H1 (cell line): Measurements from ENCODE around the gene FAM83F. TPM values are rescaled to one million over a fixed set of nuclear protein-coding genes. Genes with fewer than 3 reads are reported as not detected.

Experiments used
- CTCF ChIA-PET: fragments of 300-600 bp; sonication (Branson Sonifier 250); formaldehyde crosslinking; loops from one replicate; lab custom pipeline; 2021; ENCODE audit not compliant: partially characterized antibody; lab: Charles Lee
- POLR2A ChIA-PET: fragments of 300-600 bp; sonication (Branson Sonifier 250); formaldehyde crosslinking; loops from one replicate; lab custom pipeline; 2021; ENCODE audit warnings: inconsistent platforms; ENCODE audit not compliant: partially characterized antibody; lab: Charles Lee
- DNase-seq, 2 experiments: peaks; one replicate each; pipeline versions ENCODE4 v3.0.0 to v3.0.0-alpha.2; 2010 to 2022; ENCODE audit warnings: low spot score in 2 of 2, low read depth in 1 of 2, mixed read lengths in 1 of 2
- FAIRE-seq: peaks from 2 replicates; lab custom pipeline; 2011; peaks lifted over from hg19 to GRCh38; lab: Jason Lieb, UNC
- H2AFZ ChIP-seq: 2 replicates; pipeline ENCODE4 v1.8.1; 2012; ENCODE audit warnings: low read length, inconsistent platforms
- H2AK5ac ChIP-seq: 2 replicates; pipeline ENCODE4 v1.6.1; 2013; ENCODE audit warnings: low read depth, low read length
- H2BK120ac ChIP-seq: replicated peaks from 2 replicates; pipeline ENCODE3; 2013; ENCODE audit warnings: low read depth, low read length, inconsistent platforms
- H2BK12ac ChIP-seq: 2 replicates; pipeline ENCODE4 v1.6.1; 2013; ENCODE audit warnings: low read depth, low read length
- H2BK15ac ChIP-seq: 2 replicates; pipeline ENCODE4 v1.6.1; 2013; ENCODE audit warnings: low read length
- H2BK20ac ChIP-seq: 2 replicates; pipeline ENCODE4 v1.6.1; 2013; ENCODE audit warnings: low read length
- H2BK5ac ChIP-seq: 2 replicates; pipeline ENCODE4 v1.6.1; 2013; ENCODE audit warnings: low read depth, low read length
- H3K14ac ChIP-seq: 2 replicates; pipeline ENCODE4 v1.6.1; 2013; ENCODE audit warnings: inconsistent platforms; ENCODE audit not compliant: insufficient read length
- H3K18ac ChIP-seq: 2 replicates; pipeline ENCODE4 v1.6.1; 2013; ENCODE audit warnings: low read length; ENCODE audit errors: extremely low read depth
- H3K23ac ChIP-seq: 2 replicates; pipeline ENCODE4 v1.6.1; 2013; ENCODE audit warnings: inconsistent platforms; ENCODE audit not compliant: insufficient read length
- H3K23me2 ChIP-seq: 2 replicates; pipeline ENCODE4 v1.6.1; 2013; ENCODE audit warnings: low read depth, low read length
- H3K27ac ChIP-seq: 2 replicates; pipeline ENCODE4 v1.6.1; 2011; ENCODE audit warnings: low read depth, low read length, inconsistent platforms
- H3K27me3 ChIP-seq, 4 experiments: replicated peaks in 1 of 4; 1 replicate in 1 of 4; 2 replicates in 3 of 4; pipeline versions ENCODE4 v1.6.1 to v1.8.1; 2011 to 2013; ENCODE audit warnings: low read length in 3 of 4, mild to moderate bottlenecking in 3 of 4, inconsistent platforms in 2 of 4, mixed read lengths in 2 of 4, moderate library complexity in 1 of 4; ENCODE audit not compliant: control insufficient read depth in 3 of 4, insufficient read depth in 3 of 4; ENCODE audit errors: extremely low read depth in 1 of 4
- H3K36me3 ChIP-seq, 4 experiments: 2 replicates each; pipeline versions ENCODE4 v1.6.1 to v1.8.1; 2011 to 2013; ENCODE audit warnings: mild to moderate bottlenecking in 4 of 4, low read length in 3 of 4, moderate library complexity in 2 of 4, control low read depth in 1 of 4, inconsistent platforms in 1 of 4; ENCODE audit not compliant: insufficient read depth in 4 of 4, control insufficient read depth in 2 of 4
- H3K4ac ChIP-seq: replicated peaks from 2 replicates; pipeline ENCODE3; 2013; ENCODE audit warnings: low read length, low read depth, mixed read lengths, inconsistent platforms; ENCODE audit not compliant: insufficient read length
- H3K4me1 ChIP-seq, 4 experiments: replicated peaks in 1 of 4; 1 replicate in 1 of 4; 2 replicates in 3 of 4; pipeline versions ENCODE4 v1.6.1 to v1.8.1; 2011 to 2013; ENCODE audit warnings: low read length in 3 of 4, inconsistent platforms in 2 of 4, mixed read lengths in 1 of 4; ENCODE audit not compliant: insufficient read depth in 4 of 4, control insufficient read depth in 3 of 4
- H3K4me2 ChIP-seq, 2 experiments: 2 replicates each; pipeline versions ENCODE4 v1.6.1 to v1.8.1; 2011 to 2013; ENCODE audit warnings: low read depth in 2 of 2, low read length in 2 of 2, control low read depth in 1 of 2, inconsistent platforms in 1 of 2, mild to moderate bottlenecking in 1 of 2; ENCODE audit not compliant: insufficient read depth in 1 of 2
- H3K4me3 ChIP-seq, 4 experiments: fragments of 200-600, 300-600 bp in 1 of 4; sonication (generic), shearing (Covaris generic), sonication (Bioruptor Twin) in 1 of 4; 2 replicates each; pipeline versions ENCODE4 v1.5.1 to v1.8.1; 2011 to 2016; ENCODE audit warnings: low read length in 4 of 4, low read depth in 3 of 4, control low read depth in 2 of 4, inconsistent platforms in 2 of 4, mild to moderate bottlenecking in 2 of 4, mixed read lengths in 1 of 4, moderate library complexity in 1 of 4; ENCODE audit not compliant: insufficient read depth in 2 of 4; ENCODE audit errors: extremely low read depth in 1 of 4
- H3K56ac ChIP-seq: replicated peaks from 2 replicates; pipeline ENCODE3; 2013; ENCODE audit warnings: low read depth, mild to moderate bottlenecking, mixed read lengths, low read length, inconsistent platforms; ENCODE audit not compliant: insufficient read length
- H3K79me1 ChIP-seq: 2 replicates; pipeline ENCODE4 v1.6.1; 2013; ENCODE audit warnings: low read depth, low read length, control low read depth
- H3K79me2 ChIP-seq, 2 experiments: 2 replicates each; pipeline versions ENCODE4 v1.6.1 to v1.8.1; 2012 to 2013; ENCODE audit warnings: low read length in 2 of 2, mild to moderate bottlenecking in 2 of 2, inconsistent platforms in 1 of 2; ENCODE audit not compliant: insufficient read depth in 2 of 2, control insufficient read depth in 1 of 2
- H3K9ac ChIP-seq, 4 experiments: replicated peaks in 1 of 4; 1 replicate in 1 of 4; 2 replicates in 3 of 4; pipeline versions ENCODE4 v1.6.1 to v1.8.1; 2011 to 2013; ENCODE audit warnings: low read depth in 3 of 4, low read length in 3 of 4, control low read depth in 2 of 4, mild to moderate bottlenecking in 2 of 4, moderate library complexity in 2 of 4, inconsistent platforms in 1 of 4; ENCODE audit errors: extremely low read depth in 1 of 4
- H3K9me3 ChIP-seq, 2 experiments: 2 replicates each; pipeline versions ENCODE4 v1.6.1 to v1.8.1; 2012 to 2013; ENCODE audit warnings: mild to moderate bottlenecking in 2 of 2, moderate library complexity in 2 of 2, control low read depth in 1 of 2, inconsistent platforms in 1 of 2, low read depth in 1 of 2, low read length in 1 of 2, mixed read lengths in 1 of 2; ENCODE audit not compliant: insufficient read depth in 2 of 2
- H4K20me1 ChIP-seq, 2 experiments: replicated peaks in 1 of 2; 2 replicates each; pipeline versions ENCODE3 to v1.8.1; 2011 to 2013; ENCODE audit warnings: inconsistent platforms in 2 of 2, low read length in 2 of 2, mild to moderate bottlenecking in 1 of 2; ENCODE audit not compliant: insufficient read depth in 2 of 2, control insufficient read depth in 1 of 2
- H4K5ac ChIP-seq: 2 replicates; pipeline ENCODE4 v1.6.1; 2013; ENCODE audit warnings: low read length, low read depth, mixed read lengths, inconsistent platforms; ENCODE audit not compliant: insufficient read length
- H4K8ac ChIP-seq: 2 replicates; pipeline ENCODE4 v1.8.0; 2013; ENCODE audit warnings: mild to moderate bottlenecking, moderate library complexity, low read length, inconsistent platforms; ENCODE audit not compliant: insufficient read depth; ENCODE audit errors: extremely low read depth
- H4K91ac ChIP-seq: replicated peaks from 2 replicates; pipeline ENCODE3; 2013; ENCODE audit warnings: low read length, mixed read lengths, inconsistent platforms; ENCODE audit not compliant: insufficient read length
- CHD2 ChIP-seq: IDR thresholded peaks from 2 replicates; pipeline ENCODE4 v1.6.1; 2012; ENCODE audit warnings: low read length, improper control_type of control experiment
- WGBS, 2 experiments: shearing (Covaris generic) in 1 of 2; methylation state at CpG; one replicate each; pipeline versions ENCODE4 v1.1.6 to v1.1.7; 2013 to 2015; ENCODE audit warnings: low lambda C conversion rate in 2 of 2, mixed read lengths in 2 of 2, inconsistent platforms in 1 of 2, low coverage in 1 of 2, missing lambda C conversion rate in 1 of 2; ENCODE audit not compliant: insufficient replicate concordance in 2 of 2, insufficient coverage in 1 of 2, insufficient read length in 1 of 2; ENCODE audit errors: extremely low coverage in 1 of 2, missing lambda C conversion rate in 1 of 2; 5-methylcytosine and 5-hydroxymethylcytosine counted together
- polyA plus RNA-seq, 7 experiments: library from polyadenylated mRNA; depleted of rRNA in 3 of 7; stranded (reverse) in 5 of 7; unstranded in 2 of 7; fragments of >200 nt in 5 of 7; fragments of 200-250 nt in 2 of 7; gene quantifications; 1 replicate in 5 of 7; 2 replicates in 1 of 7; 4 replicates in 1 of 7; pipeline versions ENCODE4 v1.2.1 to v1.2.3, GENCODE V29; 2011 to 2013; ENCODE audit warnings: missing spikeins in 2 of 7, mixed read lengths in 2 of 7
- total RNA-seq: library from RNA; stranded (reverse); fragmentation: NEBNext Ultra II Directional; extraction: Animal tissue kit (Norgen Biotek cat#: 25700); gene quantifications from 2 replicates; pipeline ENCODE4 v1.2.1, GENCODE V29; 2021

The FAM83F gene
- total and polyA plus RNA-seq, 2 of the 8 experiments (the other 6 are each of a cell fraction or from before 2014, with no cell fraction given): 8.6 to 18.9 TPM

GRCh38 chr22:40000171-40000570 lies 5.4 kb downstream of the FAM83F start:
- Histone ChIP-seq H3K27me3 (peaks cover 0 to 7% (median 3%) of the 10 kb centered on the region in 4 experiments; a peak in 3 of 7 replicates), H3K14ac (no peak overlapping the region), H3K4me2 (no peak overlapping the region), H3K9me3 (no peaks in the 10 kb centered on the region), H3K56ac (no peak overlapping the region), H2BK15ac (no peak overlapping the region), H2AK5ac (no peak overlapping the region), H3K18ac (no peak overlapping the region), H2AFZ (no peak overlapping the region), H4K8ac (no peak overlapping the region), H3K79me1 (peaks cover 6% of the 10 kb centered on the region; the same call in 1 of the 2 replicates), H3K4ac (no peak overlapping the region), H2BK20ac (no peak overlapping the region), H4K5ac (no peak overlapping the region), H2BK5ac (no peak overlapping the region), H3K4me1 (peaks cover 29 to 61% (median 44%) of the 10 kb centered on the region in 4 experiments), H4K91ac (no peak overlapping the region), H3K23me2 (peaks cover 7% of the 10 kb centered on the region; the same call in 1 of the 2 replicates), H3K23ac (no peak overlapping the region), H2BK12ac (no peak overlapping the region), H4K20me1 (peaks cover 0 to 4% of the 10 kb centered on the region in 2 experiments), H2BK120ac (no peak overlapping the region), H3K9ac (no peak overlapping the region), H3K4me3 (no peak overlapping the region), H3K27ac (no peak overlapping the region), H3K79me2 (peaks cover 3 to 63% of the 10 kb centered on the region in 2 experiments), H3K36me3 (no peaks in the 10 kb centered on the region)
- DNase-seq (no peak), FAIRE-seq (no peak)
- CTCF ChIA-PET: interaction anchor here (0.6 to 16.1 kb wide), 10 partner anchors 9 to 448 kb away, joined by 3 to 159 read pairs (median 4); no protein-coding TSS in a partner anchor
- WGBS, 2 experiments: 94% methylated on average over 5 of the region's 5 CpGs; no CpG with 5 or more reads in 1 of the 2 experiments
- no peak for TF ChIP-seq CHD2
- POLR2A ChIA-PET: interaction anchor here (1.3 to 6.5 kb wide), 3 partner anchors 9 to 67 kb away, joined by 4 to 44 read pairs (median 7); no protein-coding TSS in a partner anchor
